Parathyroid adenoma (tissue), 2 donors: Measurements from ENCODE around the gene PDS5A.

Experiments used
- H2AFZ ChIP-seq: fragments of 300-600 bp; sonication (generic); one replicate; pipeline ENCODE4 v1.7.0; 2017; ENCODE audit warnings: antibody characterized with exemption, mild to moderate bottlenecking
- H3K27ac ChIP-seq: fragments of 300-600 bp; sonication (generic); one replicate; pipeline ENCODE4 v1.7.0; 2017
- H3K27me3 ChIP-seq: fragments of 300-600 bp; sonication (generic); one replicate; pipeline ENCODE4 v1.7.0; 2017; ENCODE audit warnings: low read length; ENCODE audit not compliant: control insufficient read depth, insufficient read depth
- H3K36me3 ChIP-seq: fragments of 300-600 bp; sonication (generic); one replicate; pipeline ENCODE4 v1.7.0; 2017; ENCODE audit warnings: low read length; ENCODE audit not compliant: control insufficient read depth, insufficient read depth
- H3K4me1 ChIP-seq: fragments of 300-600 bp; sonication (generic); one replicate; pipeline ENCODE4 v1.7.0; 2017; ENCODE audit warnings: control low read depth
- H3K4me2 ChIP-seq: fragments of 300-600 bp; sonication (generic); one replicate; pipeline ENCODE4 v1.7.0; 2017; ENCODE audit warnings: low read length
- H3K4me3 ChIP-seq: fragments of 300-600 bp; sonication (generic); one replicate; pipeline ENCODE4 v1.7.0; 2017; ENCODE audit warnings: low read depth, low read length
- H3K79me2 ChIP-seq: fragments of 300-600 bp; sonication (generic); one replicate; pipeline ENCODE4 v1.7.0; 2017; ENCODE audit warnings: control low read depth
- H3K9ac ChIP-seq: fragments of 300-600 bp; sonication (generic); one replicate; pipeline ENCODE4 v1.7.0; 2017; ENCODE audit warnings: mild to moderate bottlenecking
- H3K9me3 ChIP-seq: fragments of 300-600 bp; sonication (generic); one replicate; pipeline ENCODE4 v1.7.0; 2017; ENCODE audit warnings: low read length; ENCODE audit not compliant: control insufficient read depth
- CTCF ChIP-seq: fragments of 300-600 bp; sonication (generic); IDR thresholded peaks from one replicate; pipeline ENCODE4 v1.7.0; 2017; ENCODE audit warnings: antibody characterized with exemption, mild to moderate bottlenecking
- donor health status: primary hyperparathyroidism.

Gene PDS5A

GRCh38 chr4:39924014-39924413 is 53.7 kb downstream of the PDS5A start:
- H3K9me3 ChIP-seq = no peaks in the 10 kb centered on the region
- no peak overlapping the region for H3K4me2 ChIP-seq
- no peak for TF ChIP-seq CTCF
- no peaks in the 10 kb centered on the region for H3K36me3 ChIP-seq
- no peak overlapping the region for H3K9ac ChIP-seq
- H3K27me3 ChIP-seq = no peaks in the 10 kb centered on the region
- no peaks in the 10 kb centered on the region for H3K79me2 ChIP-seq
- H3K4me3 ChIP-seq = no peak overlapping the region
- no peak overlapping the region for H3K27ac ChIP-seq
- no peak overlapping the region for H2AFZ ChIP-seq
- H3K4me1 ChIP-seq = no peaks in the 10 kb centered on the region

- Histone ChIP-seq H3K9ac (no peak overlapping the region), H3K27ac (no peak overlapping the region), H3K36me3 (no peaks in the 10 kb centered on the region), H3K4me2 (no peak overlapping the region), H3K27me3 (no peaks in the 10 kb centered on the region), H3K4me3 (no peak overlapping the region), H3K9me3 (no peaks in the 10 kb centered on the region), H2AFZ (no peak overlapping the region), H3K4me1 (no peaks in the 10 kb centered on the region), H3K79me2 (no peaks in the 10 kb centered on the region)
- no peak for TF ChIP-seq CTCF
These were observed 55.3 kb downstream of the PDS5A start for GRCh38 chr4:39922399-39922798.

- H3K4me1 ChIP-seq = no peaks in the 10 kb centered on the region
- H3K79me2 ChIP-seq = no peaks in the 10 kb centered on the region
- no peaks in the 10 kb centered on the region for H3K27me3 ChIP-seq
- TF ChIP-seq CTCF = no peak
- H3K27ac ChIP-seq = no peak overlapping the region
- H3K36me3 ChIP-seq = no peaks in the 10 kb centered on the region
- no peak overlapping the region for H3K9ac ChIP-seq
- no peak overlapping the region for H2AFZ ChIP-seq
- H3K4me3 ChIP-seq = no peak overlapping the region
- no peaks in the 10 kb centered on the region for H3K9me3 ChIP-seq
- no peak overlapping the region for H3K4me2 ChIP-seq
These were observed 64.2 kb downstream of the PDS5A start for GRCh38 chr4:39913471-39913870.

- no peaks in the 10 kb centered on the region for H3K27me3 ChIP-seq
- H3K4me1 ChIP-seq = no peaks in the 10 kb centered on the region
- H2AFZ ChIP-seq = no peak overlapping the region
- H3K79me2 ChIP-seq = no peaks in the 10 kb centered on the region
- H3K27ac ChIP-seq = no peak overlapping the region
- H3K4me2 ChIP-seq = no peak overlapping the region
- no peak for TF ChIP-seq CTCF
- no peak overlapping the region for H3K9ac ChIP-seq
- no peaks in the 10 kb centered on the region for H3K9me3 ChIP-seq
- H3K36me3 ChIP-seq = no peaks in the 10 kb centered on the region
- H3K4me3 ChIP-seq = no peak overlapping the region
These were observed 67.6 kb downstream of the PDS5A start for GRCh38 chr4:39910064-39910463.

GRCh38 chr4:39908284-39908683 is 69.4 kb downstream of the PDS5A start:
- Histone ChIP-seq H3K9me3 (no peaks in the 10 kb centered on the region), H3K9ac (no peak overlapping the region), H3K4me2 (no peak overlapping the region), H3K27ac (no peak overlapping the region), H3K36me3 (no peaks in the 10 kb centered on the region), H3K4me3 (no peak overlapping the region), H2AFZ (no peak overlapping the region), H3K4me1 (no peaks in the 10 kb centered on the region), H3K27me3 (no peaks in the 10 kb centered on the region), H3K79me2 (no peaks in the 10 kb centered on the region)
- TF ChIP-seq CTCF = no peak
